ENCODE data around the gene ARSD.
"Not testable (repeated sequence)": the region's sequence is repeated elsewhere in the genome, so short reads cannot be mapped to it uniquely, and the experiment has no call there.

- not testable (repeated sequence) for TF ChIP-seq POLR2A (IDR thresholded peaks at IDR 0.05); CTCF (IDR thresholded peaks at IDR 0.05 in 4 of 5, conservative IDR thresholded peaks at IDR 0.05 in 1 of 5)
Measured at GRCh38 chrX:2890536-2891460, 38.3 kb downstream of the ARSD start.
